HG03280 (cell line): ENCODE results near the gene MUSK.
"Not testable (repeated sequence)": the region's sequence is repeated elsewhere in the genome, so short reads cannot be mapped to it uniquely, and the experiment has no call there.

Experiments
- ATAC-seq: cut with Tn5 transposase; IDR thresholded peaks from one replicate; pipeline ENCODE4 v1.9.1; 2021; ENCODE audit warnings: mild to moderate bottlenecking, moderate library complexity; ENCODE audit not compliant: unreplicated experiment

MUSK gene

GRCh38 chr9:110755179-110755578, 86.6 kb downstream of the MUSK start:
- ATAC-seq, result no peak

GRCh38 chr9:110758201-110758600, 89.6 kb downstream of the MUSK start:
- no peak for ATAC-seq

GRCh38 chr9:110762783-110763182, 94.2 kb downstream of the MUSK start:
- ATAC-seq, result no peak

GRCh38 chr9:110763568-110763967, 95.0 kb downstream of the MUSK start:
- ATAC-seq, result no peak

GRCh38 chr9:110764006-110764405, 95.4 kb downstream of the MUSK start:
- no peak for ATAC-seq

GRCh38 chr9:110765926-110766325, 97.3 kb downstream of the MUSK start:
- no peak for ATAC-seq

- ATAC-seq, result no peak
These were observed 99.0 kb downstream of the MUSK start for GRCh38 chr9:110767559-110768063.

- ATAC-seq, result no peak
These were observed 100.3 kb downstream of the MUSK start for GRCh38 chr9:110768886-110769285.

- no peak for ATAC-seq
These were observed 101.1 kb downstream of the MUSK start for GRCh38 chr9:110769667-110770066.

GRCh38 chr9:110775724-110776123, 107.1 kb downstream of the MUSK start:
- no peak for ATAC-seq

- ATAC-seq, result no peak
These were observed 107.6 kb downstream of the MUSK start for GRCh38 chr9:110776221-110776620.

- no peak for ATAC-seq
These were observed 108.7 kb downstream of the MUSK start for GRCh38 chr9:110777196-110777875.

- no peak for ATAC-seq
These were observed 109.3 kb downstream of the MUSK start for GRCh38 chr9:110777876-110778215.

GRCh38 chr9:110782701-110783100, 114.1 kb downstream of the MUSK start:
- no peak for ATAC-seq

- no peak for ATAC-seq
These were observed 115.7 kb downstream of the MUSK start for GRCh38 chr9:110784309-110784708.

GRCh38 chr9:110785166-110785565, 116.6 kb downstream of the MUSK start:
- no peak for ATAC-seq

GRCh38 chr9:110788396-110788795, 119.8 kb downstream of the MUSK start:
- ATAC-seq, result not testable (repeated sequence)

GRCh38 chr9:110788871-110789270, 120.3 kb downstream of the MUSK start:
- ATAC-seq, result no peak

GRCh38 chr9:110797611-110798010, 129.0 kb downstream of the MUSK start:
- no peak for ATAC-seq

GRCh38 chr9:110799396-110799795, 130.8 kb downstream of the MUSK start:
- no peak for ATAC-seq

GRCh38 chr9:110801426-110801825, 132.8 kb downstream of the MUSK start:
- ATAC-seq, result no peak

GRCh38 chr9:110802416-110803035, 133.9 kb downstream of the MUSK start:
- ATAC-seq, result no peak
